C4-2B (cell line): ENCODE data around the gene KLK15.
"Not testable (repeated sequence)": the region's sequence is repeated elsewhere in the genome, so short reads cannot be mapped to it uniquely, and the experiment has no call there.

Experiments
- H3K27ac ChIP-seq: fragments of 450-650 bp; 2 replicates; pipeline ENCODE4 v1.5.1; 2017
- CTCF ChIP-seq: fragments of 450-650 bp; conservative IDR thresholded peaks from 2 replicates; pipeline ENCODE4 v1.5.1; 2017; ENCODE audit warnings: mild to moderate bottlenecking
- ZFX ChIP-seq: fragments of 450-650 bp; IDR thresholded peaks from 2 replicates; pipeline ENCODE4 v1.6.1; 2017

KLK15 gene

GRCh38 chr19:50820086-50820485 lies 13.3 kb downstream of the KLK15 start:
- TF ChIP-seq ZFX: no peak
- no peak for TF ChIP-seq CTCF
- no peak overlapping the region for H3K27ac ChIP-seq

GRCh38 chr19:50819636-50820035 lies 13.7 kb downstream of the KLK15 start:
- no peak overlapping the region for H3K27ac ChIP-seq
- no peak for TF ChIP-seq ZFX
- TF ChIP-seq CTCF: no peak

GRCh38 chr19:50818859-50819472 lies 14.4 kb downstream of the KLK15 start:
- H3K27ac ChIP-seq: no peak overlapping the region
- TF ChIP-seq CTCF: no peak
- TF ChIP-seq ZFX: no peak

GRCh38 chr19:50817941-50818858 lies 15.2 kb downstream of the KLK15 start:
- no peak for TF ChIP-seq CTCF
- TF ChIP-seq ZFX: no peak
- no peak overlapping the region for H3K27ac ChIP-seq

GRCh38 chr19:50815439-50815838 lies 17.9 kb downstream of the KLK15 start:
- H3K27ac ChIP-seq: no peak overlapping the region
- TF ChIP-seq ZFX (no peak), CTCF (no peak)

- no peak for TF ChIP-seq ZFX
- no peak for TF ChIP-seq CTCF
- no peak overlapping the region for H3K27ac ChIP-seq
Measured at GRCh38 chr19:50814883-50815282, 18.5 kb downstream of the KLK15 start.

GRCh38 chr19:50812474-50812873 lies 20.9 kb downstream of the KLK15 start:
- no peak overlapping the region for H3K27ac ChIP-seq
- TF ChIP-seq ZFX (no peak), CTCF (no peak)

GRCh38 chr19:50811622-50812238 lies 21.6 kb downstream of the KLK15 start:
- not testable (repeated sequence) for H3K27ac ChIP-seq
